NCI-H2196 treated with DMSO at 0.1 percent for 48 hours (cell line): Measurements from ENCODE around the gene LILRB1.
"Not testable (repeated sequence)": the region's sequence is repeated elsewhere in the genome, so short reads cannot be mapped to it uniquely, and the experiment has no call there.

Source experiments
- DNase-seq: peaks from one replicate; lab custom pipeline; 2025; ENCODE audit not compliant: unreplicated experiment; lab: John Stamatoyannopoulos, UW

Gene LILRB1

DNA sequence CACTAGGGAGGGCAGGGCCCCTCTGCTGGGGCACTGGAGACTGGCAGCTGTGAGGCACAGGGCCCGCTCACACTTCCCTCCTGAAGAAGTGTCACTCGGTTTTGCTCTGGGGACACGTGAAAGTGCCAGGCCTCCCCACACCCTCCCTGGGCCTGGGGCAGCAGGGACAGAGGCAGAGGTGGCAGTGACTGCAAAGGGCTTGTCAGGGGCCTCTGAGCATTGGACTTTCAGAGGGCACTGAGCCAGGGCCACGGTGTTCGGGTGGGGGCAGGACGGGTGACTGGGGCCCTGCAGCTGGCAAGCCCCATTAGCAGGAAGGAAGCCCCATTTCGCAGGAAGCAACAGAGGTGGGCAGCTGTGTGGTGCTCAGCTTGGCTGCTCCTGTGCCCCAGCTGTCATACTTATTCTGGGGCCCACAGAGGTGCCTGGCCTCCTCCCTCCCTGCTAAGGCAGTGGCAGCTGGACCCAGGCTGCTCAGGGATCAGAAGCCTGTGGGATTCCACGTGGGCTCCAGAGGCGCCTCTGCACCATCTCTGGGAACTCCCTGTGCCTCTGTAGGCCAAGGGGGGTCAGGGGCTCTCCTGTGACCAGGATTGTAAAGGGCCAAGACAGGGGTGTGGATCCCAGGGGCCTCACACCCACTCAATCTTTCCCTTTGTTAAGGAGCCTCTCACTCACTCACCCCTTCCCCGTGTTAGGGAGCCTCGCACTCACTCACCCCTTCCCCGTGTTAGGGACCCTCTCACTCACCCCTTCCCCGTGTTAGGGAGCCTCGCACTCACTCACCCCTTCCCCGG is 5.2 kb upstream of the LILRB1 start:
- not testable (repeated sequence) for DNase-seq

DNA sequence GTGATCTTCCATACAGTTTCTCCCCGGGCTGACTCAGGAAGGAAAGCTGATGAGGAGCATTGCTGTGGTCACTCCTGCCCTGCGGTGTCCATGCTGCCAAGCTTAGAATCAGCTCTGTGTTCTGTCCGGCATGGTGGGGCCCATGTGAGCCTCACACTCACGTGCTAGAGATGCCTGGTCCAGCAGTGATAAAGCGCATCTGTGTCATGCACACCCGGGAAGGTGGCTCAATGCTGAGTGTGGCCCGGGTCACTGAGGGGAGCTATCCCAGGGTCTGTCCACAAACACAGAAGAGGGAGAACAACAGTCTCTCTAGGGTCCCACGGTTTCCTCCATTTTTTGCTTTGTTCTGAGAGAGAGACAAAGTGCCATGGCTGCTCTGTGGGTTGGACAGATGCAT is 3.5 kb upstream of the LILRB1 start:
- no peak for DNase-seq

GRCh38 chr19:54627912-54628311 is 2.4 kb upstream of the LILRB1 start:
- DNase-seq, result not testable (repeated sequence)

DNA sequence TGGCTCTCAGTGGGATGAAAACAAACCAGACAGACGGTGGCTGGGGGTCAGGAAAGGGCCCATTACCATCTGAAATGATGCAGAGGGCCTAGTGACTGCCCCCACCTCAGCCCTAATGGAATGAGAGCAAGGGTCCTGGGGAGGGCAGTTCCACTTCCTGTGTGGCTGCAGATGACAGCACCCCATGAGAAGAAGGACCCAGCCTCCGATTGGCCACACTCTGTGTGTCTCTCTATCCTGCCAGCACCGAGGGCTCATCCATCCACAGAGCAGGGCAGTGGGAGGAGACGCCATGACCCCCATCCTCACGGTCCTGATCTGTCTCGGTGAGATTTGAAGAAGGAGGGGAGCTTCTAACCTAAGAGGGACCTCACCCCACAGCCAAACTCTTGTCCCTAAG is 498 bp downstream of the LILRB1 start:
- DNase-seq, result no peak

- DNase-seq, result not testable (repeated sequence)
These were observed 1.4 kb downstream of the LILRB1 start for GRCh38 chr19:54631489-54632337.

DNA sequence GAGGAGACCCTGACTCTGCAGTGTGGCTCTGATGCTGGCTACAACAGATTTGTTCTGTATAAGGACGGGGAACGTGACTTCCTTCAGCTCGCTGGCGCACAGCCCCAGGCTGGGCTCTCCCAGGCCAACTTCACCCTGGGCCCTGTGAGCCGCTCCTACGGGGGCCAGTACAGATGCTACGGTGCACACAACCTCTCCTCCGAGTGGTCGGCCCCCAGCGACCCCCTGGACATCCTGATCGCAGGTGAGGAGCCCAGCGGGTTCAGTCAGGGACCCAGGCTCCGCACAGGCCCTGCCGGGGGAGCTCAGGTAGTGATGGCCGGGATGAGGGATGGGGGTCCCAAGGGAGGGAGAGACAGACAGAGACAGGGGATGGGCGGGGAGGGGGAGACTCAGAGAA is 2.2 kb downstream of the LILRB1 start:
- DNase-seq, result not testable (repeated sequence)

- DNase-seq, result no peak
These were observed 3.1 kb downstream of the LILRB1 start for GRCh38 chr19:54633401-54633800.

DNA sequence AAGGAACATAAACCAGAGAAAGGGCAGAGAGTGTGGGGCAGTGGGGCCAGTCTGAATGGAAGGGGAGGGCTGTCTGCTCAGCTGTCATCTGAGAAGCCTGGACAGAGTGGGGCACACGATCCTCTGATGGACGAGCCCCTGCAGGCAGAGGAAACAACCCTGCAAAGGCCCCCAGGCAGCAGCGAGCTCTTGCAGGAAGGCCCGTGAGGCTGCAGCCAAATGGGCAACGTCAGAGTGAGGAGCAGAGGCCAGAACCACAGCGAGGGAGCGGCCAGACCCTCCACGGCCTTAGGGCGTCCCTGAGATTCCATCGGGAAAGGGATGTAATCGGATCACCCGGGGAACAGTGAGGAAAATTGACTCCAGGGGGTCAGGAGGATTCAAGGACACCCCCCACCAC is 5.8 kb downstream of the LILRB1 start:
- not testable (repeated sequence) for DNase-seq

- DNase-seq, result no peak
These were observed 8.4 kb downstream of the LILRB1 start for GRCh38 chr19:54638683-54639082.

- not testable (repeated sequence) for DNase-seq
These were observed 12.7 kb downstream of the LILRB1 start for GRCh38 chr19:54642953-54643352.

DNA sequence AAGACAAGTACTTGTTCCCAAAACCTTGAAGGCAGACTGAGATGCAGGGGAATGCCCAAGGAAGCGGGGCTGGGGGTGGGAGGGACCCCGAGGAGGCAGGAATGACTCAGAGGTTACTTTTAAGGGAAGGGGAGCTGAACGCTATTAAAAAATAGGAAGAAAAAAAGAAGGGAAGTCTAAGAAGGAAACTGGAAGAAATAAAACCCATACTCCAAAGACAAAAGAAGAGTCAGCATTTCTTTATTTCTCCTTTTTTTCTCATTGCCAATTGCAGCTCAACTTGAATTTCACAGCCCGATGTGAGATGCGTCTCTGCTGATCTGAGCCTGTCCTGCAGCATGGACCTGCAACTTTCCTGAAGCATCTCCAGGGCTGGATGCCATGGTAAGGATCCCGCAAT is 13.3 kb downstream of the LILRB1 start:
- not testable (repeated sequence) for DNase-seq

GRCh38 chr19:54644056-54644455 is 13.8 kb downstream of the LILRB1 start:
- no peak for DNase-seq

GRCh38 chr19:54646331-54646841 is 16.1 kb downstream of the LILRB1 start:
- DNase-seq, result no peak

DNA sequence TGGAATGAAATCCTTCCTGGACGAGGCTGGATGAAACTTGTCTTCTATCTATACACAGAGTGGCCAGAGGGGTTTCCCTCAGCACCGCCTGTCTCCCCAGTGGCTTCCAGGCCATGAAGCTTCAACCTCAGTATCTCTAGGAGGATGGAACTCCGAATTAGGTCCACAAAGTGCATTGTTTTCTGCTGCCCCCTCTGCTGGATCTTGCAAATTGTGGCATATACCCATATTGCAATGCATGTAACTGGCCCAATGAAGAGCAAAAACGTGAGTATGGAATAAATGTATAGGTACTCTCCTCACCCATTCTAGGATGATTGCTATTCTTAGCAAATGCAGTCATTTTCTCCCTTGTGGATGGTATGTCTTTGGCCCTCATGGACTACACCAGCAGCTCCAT is 17.8 kb downstream of the LILRB1 start:
- DNase-seq, result no peak

- DNase-seq, result no peak
These were observed 19.9 kb downstream of the LILRB1 start for GRCh38 chr19:54650108-54650655.

- DNase-seq, result peak; percentile 26
These were observed 23.0 kb downstream of the LILRB1 start for GRCh38 chr19:54653181-54653809.

- DNase-seq, result no peak
These were observed 24.4 kb downstream of the LILRB1 start for GRCh38 chr19:54654447-54655321.

GRCh38 chr19:54659300-54659699 is 29.0 kb downstream of the LILRB1 start:
- DNase-seq, result no peak

DNA sequence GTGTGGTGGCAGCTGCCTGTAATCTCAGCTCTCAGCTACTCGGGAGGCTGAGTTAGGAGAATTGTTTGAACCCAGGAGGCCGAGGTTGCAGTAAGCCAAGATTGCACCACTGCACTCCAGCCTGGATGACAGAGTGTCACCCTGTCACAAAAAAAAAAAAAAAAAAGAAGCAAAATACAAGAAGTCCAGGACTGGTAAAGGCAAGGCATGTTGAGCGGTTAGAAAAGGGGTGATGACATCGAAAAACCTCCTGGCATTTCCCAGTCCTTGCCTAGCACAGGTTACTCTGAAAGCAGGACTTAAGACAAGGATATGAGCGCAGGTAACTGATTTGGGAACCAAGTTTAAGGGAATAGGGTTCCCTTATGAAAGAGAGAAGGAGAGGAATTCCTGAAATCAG is 30.0 kb downstream of the LILRB1 start:
- DNase-seq, result no peak

- DNase-seq, result no peak
These were observed 30.7 kb downstream of the LILRB1 start for GRCh38 chr19:54660964-54661363.
